Fibroblast of the aortic adventitia (primary cell): ENCODE measurements around the gene SLC5A11. TPM values are rescaled to one million over a fixed set of nuclear protein-coding genes. Genes with fewer than 3 reads are reported as not detected.
A peak's percentile ranks its signal among the peaks of the same experiment; 100 is the strongest.

ENCODE experiments used
- DNase-seq: peaks from one replicate; pipeline ENCODE4 v3.0.0-alpha.2; 2010; ENCODE audit warnings: low read depth
- H3K4me3 ChIP-seq: 2 replicates; pipeline ENCODE4 v1.5.1; 2011; ENCODE audit warnings: low read depth, mild to moderate bottlenecking, control low read depth, low read length, moderate library complexity
- CTCF ChIP-seq: IDR thresholded peaks from 2 replicates; pipeline ENCODE4 v1.5.1; 2011; ENCODE audit warnings: mild to moderate bottlenecking, low read length, control low read depth, inconsistent platforms; ENCODE audit not compliant: insufficient read depth
- total RNA-seq: library from RNA; depleted of rRNA; stranded (reverse); fragments of >200 nt; gene quantifications from 2 replicates; pipeline ENCODE4 v1.2.3, GENCODE V29; 2012; ENCODE audit warnings: low replicate concordance

The SLC5A11 gene
- total RNA-seq, 1 donor = not detected

- no peak for TF ChIP-seq CTCF
- H3K4me3 ChIP-seq = no peak overlapping the region
- no peak for DNase-seq
Observed at GRCh38 chr16:24846548-24847357, 990 bp downstream of the SLC5A11 start.

- no peak for DNase-seq
- H3K4me3 ChIP-seq = no peak overlapping the region
- no peak for TF ChIP-seq CTCF
Observed at GRCh38 chr16:24847358-24847664, 1.5 kb downstream of the SLC5A11 start.

- DNase-seq = peak; percentile 71
- no peak for TF ChIP-seq CTCF
- no peak overlapping the region for H3K4me3 ChIP-seq
Observed at GRCh38 chr16:24848065-24848464, 2.3 kb downstream of the SLC5A11 start.

GRCh38 chr16:24849641-24850040 is 3.9 kb downstream of the SLC5A11 start:
- no peak for DNase-seq
- no peak for TF ChIP-seq CTCF
- no peak overlapping the region for H3K4me3 ChIP-seq

GRCh38 chr16:24850289-24850938 is 4.7 kb downstream of the SLC5A11 start:
- no peak for TF ChIP-seq CTCF

GRCh38 chr16:24851700-24852099 is 5.9 kb downstream of the SLC5A11 start:
- TF ChIP-seq CTCF = no peak
- DNase-seq = peak; percentile 14
- H3K4me3 ChIP-seq = no peak overlapping the region

More at GRCh38 chr16:24850289-24850938, 4.7 kb downstream of the SLC5A11 start:
- H3K4me3 ChIP-seq = no peak overlapping the region
- DNase-seq = peak; percentile 65

- no peak for TF ChIP-seq CTCF
- no peak overlapping the region for H3K4me3 ChIP-seq
- DNase-seq = no peak
Observed at GRCh38 chr16:24852281-24852721, 6.5 kb downstream of the SLC5A11 start.
